Sigmoid colon (tissue), 7 donors: ENCODE results near the gene MYO5C. TPM values are rescaled to one million over a fixed set of nuclear protein-coding genes. Genes with fewer than 3 reads are reported as not detected.

Experiments
- DNase-seq: peaks from one replicate; pipeline ENCODE4 v3.0.0-alpha.2; 2019
- H3K27ac ChIP-seq, 4 donors: fragments of 200-600 bp; sonication (generic); one replicate each; pipeline ENCODE4 v1.5.1; 2016 to 2019; ENCODE audit warnings: mild to moderate bottlenecking in 1 of 4
- H3K27me3 ChIP-seq, 3 donors: fragments of 200-600 bp; sonication (generic); one replicate each; pipeline ENCODE4 v1.5.1; 2019; ENCODE audit warnings: mild to moderate bottlenecking in 1 of 3
- H3K36me3 ChIP-seq, 4 donors: fragments of 200-600 bp; sonication (generic); one replicate each; pipeline ENCODE4 v1.5.1; 2016 to 2019
- H3K4me1 ChIP-seq, 4 donors: fragments of 200-600 bp; sonication (generic); one replicate each; pipeline ENCODE4 v1.5.1; 2017 to 2019
- H3K4me3 ChIP-seq, 4 donors: fragments of 200-600 bp; sonication (generic); one replicate each; pipeline ENCODE4 v1.5.1; 2017 to 2019; ENCODE audit warnings: mild to moderate bottlenecking in 2 of 4, moderate library complexity in 1 of 4
- H3K9me3 ChIP-seq, 4 donors: fragments of 200-600 bp in 3 of 4; sonication (generic) in 3 of 4; one replicate each; pipeline versions ENCODE4 v1.5.1 to v1.6.1; 2013 to 2019
- CTCF ChIP-seq, 4 experiments: fragments of 450-650 bp in 3 of 4; fragments of 200-600 bp in 1 of 4; IDR thresholded peaks; one replicate each; pipeline ENCODE4 v1.5.1; 2016 to 2019; ENCODE audit warnings: antibody characterized with exemption in 4 of 4, mild to moderate bottlenecking in 3 of 4, moderate library complexity in 2 of 4
- EP300 ChIP-seq, 4 donors: sonication (generic); formaldehyde crosslinking; IDR thresholded peaks; one replicate each; pipeline ENCODE4 v1.6.1; 2017; ENCODE audit warnings: antibody characterized with exemption in 4 of 4
- POLR2A ChIP-seq, 2 donors: fragments of 450-650 bp; IDR thresholded peaks; one replicate each; pipeline ENCODE4 v1.6.1; 2016; ENCODE audit warnings: antibody characterized with exemption in 2 of 2, mild to moderate bottlenecking in 2 of 2, moderate library complexity in 2 of 2
- POLR2AphosphoS5 ChIP-seq, 4 donors: sonication (generic); formaldehyde crosslinking; IDR thresholded peaks; one replicate each; pipeline ENCODE4 v1.6.1; 2017; ENCODE audit warnings: antibody characterized with exemption in 4 of 4
- WGBS, 2 donors: extraction: QIAGEN DNeasy Blood & Tissue Kit; methylation state at CpG; one replicate each; pipeline ENCODE4 v1.1.7; 2013; 5-methylcytosine and 5-hydroxymethylcytosine counted together
- intact Hi-C: fragments of 100-400 bp; cut with DNase I; formaldehyde crosslinking; loops from one replicate; pipeline ENCODE4 v1.15.1; 2023
- polyA plus RNA-seq, 3 donors: library from polyadenylated mRNA; stranded (reverse); fragments of 200-250 nt; gene quantifications; one replicate each; pipeline ENCODE4 v1.2.3, GENCODE V29; 2013
- total RNA-seq, 4 donors: library from RNA; depleted of rRNA; stranded (reverse); fragments of >200 nt; gene quantifications; one replicate each; pipeline ENCODE4 v1.1.0, GENCODE V29; 2016
- donor health status: healthy with polysubstance abuse.
- donor health status: Bipolar disorder and iron deficiency.
- donor health status: healthy.

MYO5C gene
- total and polyA plus RNA-seq, 7 donors, result 3.6 to 16.5 (median 11.9) TPM

GRCh38 chr15:52261498-52262242 lies 33.9 kb downstream of the MYO5C start:
- Histone ChIP-seq H3K36me3 (no peaks in the 10 kb centered on the region), H3K4me1 (peaks cover 2 to 15% (median 13%) of the 10 kb centered on the region in 4 donors), H3K27ac (peak overlapping the region; percentile 44 to 81 (median 52)), H3K27me3 (no peaks in the 10 kb centered on the region), H3K4me3 (no peak overlapping the region), H3K9me3 (no peaks in the 10 kb centered on the region)
- peak; percentile 73 for DNase-seq
- TF ChIP-seq POLR2A (IDR thresholded peaks at IDR 0.05), result no peak
- peak in 1 of 4 donors; percentile 21 for TF ChIP-seq POLR2AphosphoS5 (IDR thresholded peaks at IDR 0.05)
- peak in 1 of 4 experiments; percentile 22 for TF ChIP-seq CTCF (IDR thresholded peaks at IDR 0.05)
- no peak for TF ChIP-seq EP300 (IDR thresholded peaks at IDR 0.05)
- intact Hi-C loops, result loop anchor here (5.0 kb wide), 1 partner anchor 306 kb away; the partner anchor contains the start of gene ARPP19
- 34 to 63% methylated on average over 8 of the region's 8 CpGs for WGBS, 2 donors

DNA sequence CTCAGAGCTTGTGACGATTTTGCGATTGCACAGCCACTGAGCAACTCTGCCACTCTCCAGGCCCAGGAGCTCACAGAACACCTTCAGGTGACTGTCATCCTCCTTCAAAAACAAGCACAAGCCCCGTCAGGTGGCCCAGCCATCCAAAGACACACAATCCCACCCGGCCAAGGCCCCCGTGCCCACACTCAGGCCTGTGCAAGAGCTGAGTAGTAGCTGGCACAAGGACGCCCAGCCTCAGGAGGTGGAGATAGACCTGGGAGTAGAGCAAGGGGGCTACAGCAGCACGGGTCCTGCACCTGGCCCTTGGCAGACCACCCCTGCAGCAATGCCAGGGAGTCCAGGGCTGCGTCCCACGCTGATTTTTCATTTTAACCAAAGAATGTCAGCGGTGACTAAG lies 34.6 kb downstream of the MYO5C start:
- TF ChIP-seq CTCF (IDR thresholded peaks at IDR 0.05) (no peak), POLR2A (IDR thresholded peaks at IDR 0.05) (no peak), EP300 (IDR thresholded peaks at IDR 0.05) (no peak), POLR2AphosphoS5 (IDR thresholded peaks at IDR 0.05) (no peak)
- DNase-seq, result no peak
- peak overlapping the region; percentile 44 to 81 (median 52) for H3K27ac ChIP-seq
- H3K4me3 ChIP-seq, result no peak overlapping the region
- peaks cover 2 to 15% (median 13%) of the 10 kb centered on the region in 4 donors for H3K4me1 ChIP-seq
- no peaks in the 10 kb centered on the region for H3K27me3 ChIP-seq
- WGBS, 2 donors, result 95 to 97% methylated on average over 10 of the region's 10 CpGs
- intact Hi-C loops, result loop anchor here (5.0 kb wide), 1 partner anchor 306 kb away; the partner anchor contains the start of gene ARPP19
- H3K9me3 ChIP-seq, result no peaks in the 10 kb centered on the region
- H3K36me3 ChIP-seq, result no peaks in the 10 kb centered on the region

GRCh38 chr15:52259503-52259902 lies 36.1 kb downstream of the MYO5C start:
- WGBS, 2 donors, result 87 to 96% methylated on average over 4 of the region's 4 CpGs
- Histone ChIP-seq H3K27me3 (no peaks in the 10 kb centered on the region), H3K4me3 (no peak overlapping the region), H3K9me3 (no peaks in the 10 kb centered on the region), H3K27ac (no peak overlapping the region), H3K36me3 (no peaks in the 10 kb centered on the region), H3K4me1 (peaks cover 2 to 15% (median 13%) of the 10 kb centered on the region in 4 donors)
- intact Hi-C loops, result loop anchor here (5.0 kb wide), 1 partner anchor 68 kb away; no protein-coding TSS in a partner anchor
- TF ChIP-seq POLR2A (IDR thresholded peaks at IDR 0.05) (no peak), EP300 (IDR thresholded peaks at IDR 0.05) (no peak), CTCF (IDR thresholded peaks at IDR 0.05) (no peak), POLR2AphosphoS5 (IDR thresholded peaks at IDR 0.05) (no peak)
- DNase-seq, result no peak

- Histone ChIP-seq H3K27me3 (no peaks in the 10 kb centered on the region), H3K9me3 (no peaks in the 10 kb centered on the region), H3K27ac (no peak overlapping the region), H3K36me3 (no peaks in the 10 kb centered on the region), H3K4me3 (no peak overlapping the region), H3K4me1 (peaks cover 2 to 15% (median 13%) of the 10 kb centered on the region in 4 donors)
- DNase-seq, result no peak
- WGBS, 2 donors, result 92 to 96% methylated on average over 5 of the region's 5 CpGs
- intact Hi-C loops, result loop anchor here (5.0 kb wide), 1 partner anchor 69 kb away; no protein-coding TSS in a partner anchor
- TF ChIP-seq EP300 (IDR thresholded peaks at IDR 0.05), result no peak
- TF ChIP-seq POLR2AphosphoS5 (IDR thresholded peaks at IDR 0.05), result no peak
- TF ChIP-seq CTCF (IDR thresholded peaks at IDR 0.05), result no peak
- TF ChIP-seq POLR2A (IDR thresholded peaks at IDR 0.05), result no peak
Measured at GRCh38 chr15:52258461-52258860, 37.1 kb downstream of the MYO5C start.
